ENCODE results near the gene KMT2E. TPM values are rescaled to one million over a fixed set of nuclear protein-coding genes. Genes with fewer than 3 reads are reported as not detected.

Gene KMT2E
- total and polyA plus RNA-seq, 2 donors (not counting 3 experiments of a cell fraction or from before 2014, with no cell fraction given): 19.0 to 74.8 TPM

DNA sequence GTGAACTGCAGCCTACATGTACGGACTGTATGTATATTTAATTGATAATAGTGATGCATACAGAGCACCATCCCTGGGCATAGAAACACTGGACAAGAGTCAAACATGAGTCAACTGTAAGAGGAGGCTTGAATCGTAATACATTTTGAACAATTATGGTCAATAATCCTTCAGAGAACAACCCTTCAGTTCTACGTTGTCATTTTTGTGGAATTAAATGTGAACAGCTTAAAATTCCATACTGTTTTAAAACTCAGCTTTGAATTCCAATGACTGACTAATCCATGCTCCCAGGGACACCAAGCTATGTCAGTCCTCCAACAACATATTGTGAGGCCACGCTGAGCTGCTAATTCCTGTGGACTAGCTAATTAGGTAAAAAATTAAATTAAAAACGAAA, 41.5 kb upstream of the KMT2E start:
- DNase-seq (ENCODE audit: low read depth, low spot score): no peak
- POLR2A ChIA-PET: interaction anchor here (0.6 to 2.5 kb wide), 3 partner anchors 11 to 358 kb away, joined by 3 to 10 read pairs (median 4); no protein-coding TSS in a partner anchor
- H3K9ac ChIP-seq (replicated peaks; ENCODE audit: extremely low read depth, insufficient read depth, low read length): peak overlapping the region; percentile 2

More for the DNA sequence above, 41.5 kb upstream of the KMT2E start:
- FAIRE-seq: peak; percentile 72
- Histone ChIP-seq H3K27me3 (ENCODE audit: control insufficient read depth in 2 of 2, insufficient read depth in 2 of 2, low read length in 2 of 2) (no peaks in the 10 kb centered on the region), H2AFZ (ENCODE audit: low read depth, low read length) (no peak overlapping the region), H3K9me3 (replicated peaks; ENCODE audit: control insufficient read depth, insufficient read depth, low read length) (no peaks in the 10 kb centered on the region), H4K20me1 (replicated peaks; ENCODE audit: control insufficient read depth, extremely low read depth, insufficient read depth, low read length) (no peaks in the 10 kb centered on the region), H3K27ac (ENCODE audit: insufficient read depth, low read depth, low read length) (peak overlapping the region; percentile 30), H3K4me1 (ENCODE audit: control insufficient read depth, extremely low read depth, insufficient read depth, low read length) (peaks cover 34% of the 10 kb centered on the region), H3K9me1 (replicated peaks; ENCODE audit: control insufficient read depth, extremely low read depth, insufficient read depth, low read length) (no peaks in the 10 kb centered on the region), H3K79me2 (ENCODE audit: control insufficient read depth, insufficient read depth, low read length) (no peaks in the 10 kb centered on the region), H3K4me2 (ENCODE audit: insufficient read depth, low read length) (peak overlapping the region; percentile 1), H3K36me3 (ENCODE audit: control insufficient read depth in 2 of 2, extremely low read depth in 1 of 2, insufficient read depth in 2 of 2, low read length in 2 of 2) (no peaks in the 10 kb centered on the region), H3K4me3 (replicated peaks in 1 of 3; ENCODE audit: insufficient read depth in 1 of 3, low read depth in 1 of 3, low read length in 3 of 3) (no peak overlapping the region)
- intact Hi-C loops (cut with micrococcal nuclease) (no loop called here), dilution Hi-C loops (cut with MboI; ENCODE audit: extremely low pct_ligation_motif_present, low sequenced_read_pairs) (no loop called here)
- CTCF ChIA-PET: interaction anchor here (1.0 to 11.5 kb wide), 8 partner anchors 9 to 89 kb away, joined by 3 to 113 read pairs (median 6); no protein-coding TSS in a partner anchor
- no TSS peak for BruUV-seq (replicated peaks)
- no peak for TF ChIP-seq POLR2A (IDR thresholded peaks at IDR 0.05; ENCODE audit: low read depth, low read length)
- TF ChIP-seq, protein P1, sequence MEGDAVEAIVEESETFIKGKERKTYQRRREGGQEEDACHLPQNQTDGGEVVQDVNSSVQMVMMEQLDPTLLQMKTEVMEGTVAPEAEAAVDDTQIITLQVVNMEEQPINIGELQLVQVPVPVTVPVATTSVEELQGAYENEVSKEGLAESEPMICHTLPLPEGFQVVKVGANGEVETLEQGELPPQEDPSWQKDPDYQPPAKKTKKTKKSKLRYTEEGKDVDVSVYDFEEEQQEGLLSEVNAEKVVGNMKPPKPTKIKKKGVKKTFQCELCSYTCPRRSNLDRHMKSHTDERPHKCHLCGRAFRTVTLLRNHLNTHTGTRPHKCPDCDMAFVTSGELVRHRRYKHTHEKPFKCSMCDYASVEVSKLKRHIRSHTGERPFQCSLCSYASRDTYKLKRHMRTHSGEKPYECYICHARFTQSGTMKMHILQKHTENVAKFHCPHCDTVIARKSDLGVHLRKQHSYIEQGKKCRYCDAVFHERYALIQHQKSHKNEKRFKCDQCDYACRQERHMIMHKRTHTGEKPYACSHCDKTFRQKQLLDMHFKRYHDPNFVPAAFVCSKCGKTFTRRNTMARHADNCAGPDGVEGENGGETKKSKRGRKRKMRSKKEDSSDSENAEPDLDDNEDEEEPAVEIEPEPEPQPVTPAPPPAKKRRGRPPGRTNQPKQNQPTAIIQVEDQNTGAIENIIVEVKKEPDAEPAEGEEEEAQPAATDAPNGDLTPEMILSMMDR (IDR thresholded peaks at IDR 0.05; ENCODE audit: extremely low read depth in 1 of 2, insufficient read depth in 1 of 2, low read depth in 1 of 2, low read length in 2 of 2): no peak
- TF ChIP-seq POLR2AphosphoS5 (IDR thresholded peaks at IDR 0.05; ENCODE audit: insufficient read depth, low read depth, low read length): no peak
- TF ChIP-seq FOS (IDR thresholded peaks at IDR 0.05; ENCODE audit: borderline replicate concordance, insufficient read depth, low read length): no peak
- no peak for TF ChIP-seq MAX (IDR thresholded peaks at IDR 0.05; ENCODE audit: insufficient read depth, insufficient read length)
- no peak for TF ChIP-seq EZH2 (IDR thresholded peaks at IDR 0.05; ENCODE audit: borderline replicate concordance, low read depth, low read length, severe bottlenecking)
- TF ChIP-seq JUN (IDR thresholded peaks at IDR 0.05; ENCODE audit: borderline replicate concordance, insufficient read depth, insufficient read length, low read depth): no peak
- no peak for TF ChIP-seq MYC (IDR thresholded peaks at IDR 0.05; ENCODE audit: low read depth, low read length)
- no peak for TF ChIP-seq GATA2 (IDR thresholded peaks at IDR 0.05; ENCODE audit: insufficient read depth, insufficient read length, low read depth, low read length)

Measured in endothelial cell of umbilical vein (primary cell).